Mesenchymal stem cell (in vitro differentiated cells and primary cell): ENCODE measurements around the gene KSR1.

Experiments used
- DNase-seq: peaks from one replicate; pipeline ENCODE4 v3.0.0-alpha.2; 2013
- H2AFZ ChIP-seq: one replicate; pipeline ENCODE4 v1.6.1; 2013; ENCODE audit warnings: low read depth, mild to moderate bottlenecking, control low read depth, inconsistent platforms, low read length, moderate library complexity
- H2AK5ac ChIP-seq: 2 replicates; pipeline ENCODE4 v1.6.1; 2013; ENCODE audit warnings: low read length, moderate library complexity, mild to moderate bottlenecking, inconsistent platforms; ENCODE audit not compliant: severe bottlenecking
- H2BK120ac ChIP-seq: one replicate; pipeline ENCODE4 v1.6.1; 2013; ENCODE audit warnings: low read depth, mild to moderate bottlenecking, inconsistent platforms, low read length, moderate library complexity
- H2BK12ac ChIP-seq, 2 experiments: one replicate each; pipeline ENCODE4 v1.6.1; 2013; ENCODE audit warnings: inconsistent platforms in 2 of 2, low read length in 2 of 2, mild to moderate bottlenecking in 2 of 2, moderate library complexity in 2 of 2, control low read depth in 1 of 2
- H2BK15ac ChIP-seq: one replicate; pipeline ENCODE4 v1.6.1; 2013; ENCODE audit warnings: mild to moderate bottlenecking, low read depth, inconsistent platforms; ENCODE audit not compliant: poor library complexity, severe bottlenecking
- H2BK5ac ChIP-seq: 2 replicates; pipeline ENCODE4 v1.6.1; 2013; ENCODE audit warnings: low read depth, mild to moderate bottlenecking, low read length, control low read depth, inconsistent platforms; ENCODE audit not compliant: poor library complexity, severe bottlenecking
- H3K14ac ChIP-seq, 2 experiments: one replicate each; pipeline ENCODE4 v1.6.1; 2013; ENCODE audit warnings: inconsistent platforms in 2 of 2, low read length in 2 of 2, control low read depth in 1 of 2, mild to moderate bottlenecking in 1 of 2, moderate library complexity in 1 of 2
- H3K18ac ChIP-seq, 2 experiments: one replicate each; pipeline ENCODE4 v1.6.1; 2013; ENCODE audit warnings: inconsistent platforms in 2 of 2, low read length in 2 of 2, control low read depth in 1 of 2, low read depth in 1 of 2, mild to moderate bottlenecking in 1 of 2
- H3K23ac ChIP-seq, 2 experiments: one replicate each; pipeline ENCODE4 v1.6.1; 2013; ENCODE audit warnings: inconsistent platforms in 2 of 2, low read length in 2 of 2, mild to moderate bottlenecking in 2 of 2, moderate library complexity in 2 of 2, control low read depth in 1 of 2
- H3K27ac ChIP-seq: 2 replicates; pipeline ENCODE4 v1.5.1; 2013; ENCODE audit warnings: mild to moderate bottlenecking, moderate library complexity, low read length, control low read depth, inconsistent platforms; ENCODE audit not compliant: poor library complexity, severe bottlenecking
- H3K27me3 ChIP-seq, 2 experiments: 2 replicates each; pipeline versions ENCODE4 v1.6.1 to v1.7.0; 2013; ENCODE audit warnings: low read length in 2 of 2, mild to moderate bottlenecking in 2 of 2, moderate library complexity in 2 of 2, control low read depth in 1 of 2, inconsistent platforms in 1 of 2; ENCODE audit not compliant: control insufficient read depth in 1 of 2, insufficient read depth in 1 of 2
- H3K36me3 ChIP-seq, 2 experiments: 2 replicates each; pipeline versions ENCODE4 v1.6.1 to v1.7.0; 2013; ENCODE audit warnings: low read length in 2 of 2, control low read depth in 1 of 2, inconsistent platforms in 1 of 2, low read depth in 1 of 2, mild to moderate bottlenecking in 1 of 2; ENCODE audit not compliant: insufficient read depth in 2 of 2, control insufficient read depth in 1 of 2
- H3K4ac ChIP-seq, 2 experiments: one replicate each; pipeline ENCODE4 v1.6.1; 2013; ENCODE audit warnings: inconsistent platforms in 2 of 2, low read length in 2 of 2, mild to moderate bottlenecking in 2 of 2, moderate library complexity in 2 of 2, control low read depth in 1 of 2, low read depth in 1 of 2
- H3K4me1 ChIP-seq: 2 replicates; pipeline ENCODE4 v1.6.1; 2013; ENCODE audit warnings: low read depth, low read length, control low read depth; ENCODE audit not compliant: control insufficient read depth, insufficient read depth
- H3K4me2 ChIP-seq: 2 replicates; pipeline ENCODE4 v1.6.1; 2013; ENCODE audit warnings: low read length, mild to moderate bottlenecking, inconsistent platforms; ENCODE audit not compliant: poor library complexity, severe bottlenecking
- H3K4me3 ChIP-seq, 2 experiments: 2 replicates each; pipeline versions ENCODE4 v1.5.1 to v1.7.0; 2013; ENCODE audit warnings: low read length in 2 of 2, mild to moderate bottlenecking in 2 of 2, control low read depth in 1 of 2, low read depth in 1 of 2; ENCODE audit not compliant: insufficient read depth in 1 of 2
- H3K79me1 ChIP-seq: replicated peaks from 2 replicates; pipeline ENCODE4 v1.6.1; 2013; ENCODE audit warnings: mild to moderate bottlenecking, control low read depth, low read length, inconsistent platforms; ENCODE audit not compliant: poor library complexity, severe bottlenecking
- H3K9ac ChIP-seq: 2 replicates; pipeline ENCODE4 v1.7.0; 2013; ENCODE audit warnings: mild to moderate bottlenecking, low read length, moderate library complexity
- H3K9me3 ChIP-seq: 2 replicates; pipeline ENCODE4 v1.7.0; 2013; ENCODE audit warnings: mild to moderate bottlenecking, low read length; ENCODE audit not compliant: control insufficient read depth
- H4K8ac ChIP-seq: one replicate; pipeline ENCODE4 v1.6.1; 2013; ENCODE audit warnings: inconsistent platforms, mild to moderate bottlenecking, low read length, moderate library complexity
- H4K91ac ChIP-seq: one replicate; pipeline ENCODE4 v1.6.1; 2013; ENCODE audit warnings: mild to moderate bottlenecking, low read length, inconsistent platforms
- WGBS: methylation state at CpG from one replicate; pipeline ENCODE4 v1.1.7; 2013; ENCODE audit warnings: mixed read lengths; 5-methylcytosine and 5-hydroxymethylcytosine counted together

The KSR1 gene

DNA sequence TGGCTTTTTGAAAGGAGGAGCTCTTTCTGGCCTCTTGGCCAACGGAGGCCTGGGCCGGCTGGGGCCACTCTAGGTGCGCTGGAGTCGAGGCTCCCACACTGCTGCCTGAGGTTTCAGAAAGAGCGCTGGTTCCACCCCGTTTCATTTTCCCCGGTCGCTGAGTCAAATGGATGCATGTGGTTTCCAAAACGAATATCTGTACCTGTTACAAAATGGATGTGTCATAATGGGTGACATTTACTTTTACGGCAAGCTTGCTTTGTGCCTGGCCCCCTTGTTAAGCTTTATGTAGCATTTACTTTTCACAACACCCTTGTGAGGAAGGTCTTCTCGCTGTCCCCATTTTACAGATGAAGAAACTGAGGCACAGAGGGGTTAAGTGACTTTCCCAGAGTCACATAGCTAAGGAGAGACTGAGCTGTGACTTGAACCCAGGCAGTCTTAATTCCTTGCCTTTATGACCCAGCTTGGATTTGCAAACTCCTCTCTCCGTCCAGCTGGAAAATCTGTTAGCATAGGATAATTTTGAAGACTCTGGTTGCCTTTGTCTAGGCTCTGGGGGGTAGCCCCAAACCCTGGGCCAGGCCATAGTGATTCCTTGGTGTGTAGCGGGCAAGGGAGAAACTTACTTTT, 10.6 kb downstream of the KSR1 start:
- whole genome bisulfite sequencing, result 86% methylated on average over 12 of the region's 13 CpGs

GRCh38 chr17:27469256-27469655, 13.0 kb downstream of the KSR1 start:
- 95% methylated on average over 7 of the region's 7 CpGs for WGBS
- H3K27ac ChIP-seq, result no peak overlapping the region
- H3K9me3 ChIP-seq, result no peaks in the 10 kb centered on the region
- H2BK120ac ChIP-seq, result no peak overlapping the region
- no peaks in the 10 kb centered on the region for H3K36me3 ChIP-seq
- H3K4me3 ChIP-seq, result no peak overlapping the region
- no peak for DNase-seq
- no peak overlapping the region for H3K18ac ChIP-seq
- H3K79me1 ChIP-seq, result peaks cover 26% of the 10 kb centered on the region
- H2BK12ac ChIP-seq, result no peak overlapping the region
- H3K4ac ChIP-seq, result no peak overlapping the region
- no peaks in the 10 kb centered on the region for H3K27me3 ChIP-seq
- no peak overlapping the region for H4K8ac ChIP-seq
- no peak overlapping the region for H3K4me2 ChIP-seq
- H3K9ac ChIP-seq, result no peak overlapping the region
- H3K23ac ChIP-seq, result no peak overlapping the region
- H2AFZ ChIP-seq, result no peak overlapping the region
- H3K4me1 ChIP-seq, result peaks cover 22% of the 10 kb centered on the region
- no peak overlapping the region for H4K91ac ChIP-seq
- H3K14ac ChIP-seq, result no peak overlapping the region
- no peak overlapping the region for H2BK5ac ChIP-seq
- H2AK5ac ChIP-seq, result no peak overlapping the region
- H2BK15ac ChIP-seq, result no peak overlapping the region

More for the DNA sequence above, 10.6 kb downstream of the KSR1 start:
- no peak overlapping the region for H3K4me2 ChIP-seq
- no peaks in the 10 kb centered on the region for H3K36me3 ChIP-seq
- H2BK120ac ChIP-seq, result no peak overlapping the region
- no peak overlapping the region for H3K23ac ChIP-seq
- no peaks in the 10 kb centered on the region for H3K9me3 ChIP-seq
- no peak overlapping the region for H3K14ac ChIP-seq
- no peak overlapping the region for H3K27ac ChIP-seq
- H2BK12ac ChIP-seq, result no peak overlapping the region
- no peak overlapping the region for H2AK5ac ChIP-seq
- no peak overlapping the region for H2BK15ac ChIP-seq
- peaks cover 18% of the 10 kb centered on the region for H3K4me1 ChIP-seq
- H2AFZ ChIP-seq, result no peak overlapping the region
- H3K9ac ChIP-seq, result no peak overlapping the region
- H3K4ac ChIP-seq, result no peak overlapping the region
- no peak overlapping the region for H2BK5ac ChIP-seq
- peaks cover 25% of the 10 kb centered on the region for H3K79me1 ChIP-seq
- DNase-seq, result no peak
- H3K18ac ChIP-seq, result no peak overlapping the region
- H4K8ac ChIP-seq, result no peak overlapping the region
- H3K27me3 ChIP-seq, result no peaks in the 10 kb centered on the region
- no peak overlapping the region for H3K4me3 ChIP-seq
- no peak overlapping the region for H4K91ac ChIP-seq

GRCh38 chr17:27471321-27472269, 15.3 kb downstream of the KSR1 start:
- Histone ChIP-seq H3K9me3 (no peaks in the 10 kb centered on the region), H3K4me1 (peaks cover 21% of the 10 kb centered on the region), H3K27me3 (no peaks in the 10 kb centered on the region), H3K23ac (no peak overlapping the region), H2BK15ac (no peak overlapping the region), H4K8ac (no peak overlapping the region), H2AFZ (no peak overlapping the region), H2BK120ac (no peak overlapping the region), H3K27ac (peak overlapping the region; percentile 39), H3K36me3 (no peaks in the 10 kb centered on the region), H2AK5ac (peak overlapping the region; percentile 74), H3K14ac (peak overlapping the region in 1 of 2 experiments; percentile 79), H2BK5ac (no peak overlapping the region), H3K4ac (no peak overlapping the region), H3K18ac (no peak overlapping the region), H3K9ac (no peak overlapping the region), H4K91ac (no peak overlapping the region), H3K4me2 (peak overlapping the region; percentile 24), H3K4me3 (peak overlapping the region in 1 of 2 experiments; percentile 4), H2BK12ac (no peak overlapping the region), H3K79me1 (peaks cover 29% of the 10 kb centered on the region)
- 95% methylated on average over 13 of the region's 14 CpGs for WGBS
- no peak for DNase-seq

- Histone ChIP-seq H2BK120ac (no peak overlapping the region), H3K9me3 (no peaks in the 10 kb centered on the region), H3K18ac (no peak overlapping the region), H3K27ac (no peak overlapping the region), H3K4me2 (no peak overlapping the region), H3K14ac (no peak overlapping the region), H3K36me3 (no peaks in the 10 kb centered on the region), H3K79me1 (peaks cover 28% of the 10 kb centered on the region), H3K4me3 (no peak overlapping the region), H2BK12ac (no peak overlapping the region), H3K9ac (no peak overlapping the region), H3K23ac (no peak overlapping the region), H4K91ac (no peak overlapping the region), H2AK5ac (peak overlapping the region; percentile 5), H3K27me3 (no peaks in the 10 kb centered on the region), H2BK15ac (no peak overlapping the region), H3K4me1 (peaks cover 24% of the 10 kb centered on the region), H4K8ac (no peak overlapping the region), H2AFZ (no peak overlapping the region), H2BK5ac (no peak overlapping the region), H3K4ac (peak overlapping the region in 1 of 2 experiments; percentile 28)
- DNase-seq, result no peak
- 65% methylated on average over 6 of the region's 6 CpGs for WGBS
These were observed 17.0 kb downstream of the KSR1 start for GRCh38 chr17:27473190-27473747.
